ENCODE data around the gene XAB2.
"Not testable (repeated sequence)": the region's sequence is repeated elsewhere in the genome, so short reads cannot be mapped to it uniquely, and the experiment has no call there.

XAB2 gene

DNA sequence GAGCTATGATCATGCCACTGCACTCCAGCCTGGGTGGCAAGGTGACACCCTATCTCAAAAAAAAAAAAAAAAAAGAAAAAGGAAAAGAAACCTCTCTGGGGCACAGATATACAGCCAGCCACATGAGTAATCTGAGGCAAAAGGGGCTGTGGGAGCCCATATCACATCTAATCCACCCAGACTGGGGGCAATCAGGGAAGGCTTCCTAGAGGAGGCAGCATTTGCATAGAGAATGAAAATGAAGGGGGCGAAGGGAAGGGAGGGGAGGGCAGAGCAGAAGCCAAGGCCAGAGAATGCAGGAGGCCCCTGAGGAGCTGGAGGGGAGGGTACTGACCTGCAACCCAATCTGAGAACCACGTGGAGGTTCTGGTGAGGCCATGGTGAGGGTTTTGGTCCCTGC, 20.8 kb upstream of the XAB2 start:
- DNase-seq, result no peak

DNA sequence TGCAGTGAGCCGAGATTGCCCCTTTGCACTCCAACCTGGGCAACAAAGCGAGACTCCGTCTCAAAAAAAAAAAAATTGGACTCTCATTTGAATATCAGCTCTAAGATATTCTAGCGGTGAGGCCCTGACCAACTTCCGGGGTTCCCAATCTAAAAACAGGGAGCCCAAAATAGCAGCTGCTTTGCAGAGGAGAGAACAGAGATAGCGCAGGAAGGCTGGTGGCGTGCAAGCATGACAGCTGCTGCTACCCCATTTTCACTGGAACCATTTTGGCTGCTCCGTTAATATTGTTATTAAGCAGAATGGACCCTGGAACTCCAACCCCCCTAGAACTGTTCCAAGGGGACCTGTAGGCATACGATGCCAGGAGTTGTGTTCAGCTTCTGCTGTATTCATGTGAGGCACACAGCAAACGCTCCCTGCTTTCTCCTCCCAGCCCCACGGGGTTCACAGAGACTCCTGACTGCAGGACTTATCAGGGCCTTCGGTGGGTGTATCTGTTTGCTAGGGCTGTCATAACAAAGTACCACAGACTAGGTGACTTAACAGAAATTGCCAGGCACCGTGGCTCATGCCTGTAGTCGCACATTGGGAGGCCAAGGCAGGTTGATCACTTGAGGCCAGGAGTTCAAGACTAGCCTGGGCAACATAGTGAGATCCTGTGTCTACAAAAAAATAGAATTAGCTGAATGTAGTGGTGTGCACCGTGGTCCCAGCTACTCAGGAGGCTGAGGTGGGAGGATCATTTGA, 19.1 kb upstream of the XAB2 start:
- DNase-seq, result no peak

DNA sequence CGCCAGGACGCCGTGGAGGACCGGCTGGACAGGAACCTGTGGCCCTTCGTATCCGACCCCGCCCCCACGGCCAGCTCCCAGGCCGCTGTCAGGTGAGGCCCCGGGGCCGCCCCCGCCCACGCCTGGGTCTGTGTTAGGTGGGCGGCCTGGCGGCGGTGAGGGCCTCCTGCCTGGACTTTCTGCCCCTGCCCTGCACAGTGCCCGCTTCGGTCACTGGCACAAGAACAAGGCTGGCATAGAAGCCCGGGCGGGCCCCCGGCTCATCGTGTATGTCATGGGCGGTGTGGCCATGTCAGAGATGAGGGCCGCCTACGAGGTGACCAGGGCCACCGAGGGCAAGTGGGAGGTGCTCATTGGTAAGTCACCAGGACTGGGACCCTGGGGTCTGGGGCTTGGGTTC, 17.8 kb upstream of the XAB2 start:
- no peak for DNase-seq

DNA sequence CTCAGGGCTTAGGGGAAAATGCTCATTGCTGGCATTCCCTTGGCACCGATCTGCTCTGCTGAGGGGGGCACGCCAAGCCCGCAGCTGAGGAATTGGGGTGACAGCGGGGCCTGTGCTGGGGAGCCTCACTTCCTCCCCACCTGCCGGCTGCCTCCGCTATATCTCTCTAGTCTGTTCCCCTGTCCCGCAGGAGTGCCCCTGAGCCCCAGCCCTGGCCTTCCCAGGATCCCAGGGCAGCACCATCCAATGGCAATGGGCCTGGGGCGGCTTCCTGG, 17.0 kb upstream of the XAB2 start:
- DNase-seq, result no peak

DNA sequence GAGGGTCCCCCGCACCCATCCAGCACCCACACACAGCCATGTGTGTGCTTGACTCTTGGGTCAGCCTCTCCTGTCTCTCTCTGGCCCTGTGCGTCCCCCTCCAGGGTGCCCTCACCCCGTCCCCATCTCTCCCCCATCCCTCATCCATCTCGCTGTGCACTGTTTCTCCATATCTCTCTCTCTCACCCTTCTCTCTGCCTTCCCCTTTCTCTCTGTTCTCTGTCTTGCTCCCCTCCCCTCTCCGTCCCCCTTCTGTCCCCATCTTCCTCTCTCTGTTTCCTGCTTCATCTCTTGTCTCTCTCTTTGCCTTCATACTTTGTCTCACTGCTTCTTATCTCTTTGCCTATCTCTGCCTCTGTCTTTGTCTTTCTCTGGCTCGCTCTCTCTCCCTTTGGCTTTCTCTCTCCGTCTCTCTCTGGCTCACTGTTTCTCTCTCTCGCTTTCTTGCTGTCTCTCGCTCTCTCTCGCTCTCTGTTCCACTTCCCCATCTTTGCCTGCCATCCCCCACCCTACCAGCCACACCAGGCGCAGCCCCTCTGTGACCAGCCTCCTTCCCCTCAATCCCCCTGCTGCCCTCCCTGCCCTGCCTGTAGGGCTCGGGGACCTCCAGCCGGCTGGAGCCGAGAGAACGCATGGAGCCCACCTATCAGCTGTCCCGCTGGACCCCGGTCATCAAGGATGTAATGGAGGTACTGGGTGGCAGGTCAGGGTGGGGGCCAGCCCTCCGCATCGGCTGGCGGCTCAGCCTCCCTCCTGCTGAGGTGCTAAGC, 16.5 kb upstream of the XAB2 start:
- DNase-seq, result no peak

DNA sequence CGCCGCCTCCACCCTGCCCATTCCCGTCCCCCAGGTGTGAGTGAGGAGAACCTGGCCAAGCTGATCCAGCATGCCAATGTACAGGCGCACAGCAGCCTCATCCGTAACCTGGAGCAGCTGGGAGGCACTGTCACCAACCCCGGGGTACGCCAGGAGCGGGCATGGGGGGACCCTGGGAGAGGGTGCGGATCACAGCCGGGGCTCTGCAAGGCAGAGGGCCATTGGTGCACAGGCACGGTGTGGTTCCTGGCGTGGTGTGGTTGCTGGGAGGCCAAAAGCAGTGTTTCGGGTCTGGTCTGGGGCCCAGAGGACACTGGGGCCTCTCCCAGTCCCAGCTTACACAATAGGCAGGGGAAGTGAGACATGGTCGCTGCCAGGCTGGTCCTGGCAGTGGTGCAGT, 15.8 kb upstream of the XAB2 start:
- DNase-seq, result no peak

DNA sequence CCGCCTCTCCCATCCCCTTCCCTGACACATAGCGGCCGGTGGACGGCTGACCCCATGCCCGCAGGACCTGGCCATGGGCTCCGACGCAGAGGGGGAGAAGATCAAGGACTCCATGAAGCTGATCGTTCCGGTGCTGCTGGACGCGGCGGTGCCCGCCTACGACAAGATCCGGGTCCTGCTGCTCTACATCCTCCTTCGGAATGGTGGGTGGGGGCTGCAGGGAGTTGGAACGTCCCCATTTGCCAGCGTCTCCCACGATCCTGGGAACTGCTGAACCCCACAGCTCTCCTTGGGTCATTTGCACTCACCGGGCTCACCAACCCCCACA, 15.2 kb upstream of the XAB2 start:
- no peak for DNase-seq

DNA sequence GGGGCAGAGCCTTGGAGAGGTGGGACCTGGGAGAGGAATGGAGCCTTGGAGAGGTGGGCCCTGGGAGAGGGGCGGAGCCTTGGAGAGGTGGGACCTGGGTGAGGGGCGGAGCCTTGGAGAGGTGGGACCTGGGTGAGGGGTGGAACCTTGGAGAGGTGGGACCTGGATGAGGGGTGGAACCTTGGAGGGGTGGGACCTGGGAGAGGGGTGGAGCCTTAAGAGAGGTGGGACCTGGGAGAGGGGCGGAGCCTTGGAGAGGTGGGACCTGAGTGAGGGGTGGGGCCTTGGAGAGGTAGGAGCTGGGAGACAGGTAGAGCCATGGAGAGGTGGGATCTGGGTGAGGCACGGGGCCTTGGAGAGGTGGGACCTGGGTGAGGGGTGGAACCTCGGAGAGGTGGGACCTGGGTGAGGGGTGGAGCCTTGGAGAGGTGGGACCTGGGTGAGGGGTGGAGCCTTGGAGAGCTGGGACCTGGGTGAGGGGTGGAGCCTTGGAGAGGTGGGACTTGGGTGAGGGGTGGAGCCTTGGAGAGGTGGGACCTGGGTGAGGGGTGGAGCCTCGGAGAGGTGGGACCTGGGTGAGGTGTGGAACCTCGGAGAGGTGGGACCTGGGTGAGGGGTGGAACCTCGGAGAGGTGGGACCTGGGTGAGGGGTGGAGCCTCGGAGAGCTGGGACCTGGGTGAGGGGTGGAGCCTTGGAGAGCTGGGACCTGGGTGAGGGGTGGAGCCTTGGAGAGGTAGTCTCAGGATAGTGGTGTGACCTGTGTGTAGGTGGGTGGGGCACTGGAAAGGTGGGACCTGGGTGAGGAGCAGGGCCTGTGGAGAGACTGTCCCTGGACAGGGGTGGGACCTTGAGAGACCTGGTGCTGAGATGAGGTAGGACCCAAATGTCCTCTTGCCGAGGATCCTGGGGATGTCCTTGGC, 14.5 kb upstream of the XAB2 start:
- DNase-seq, result not testable (repeated sequence)

DNA sequence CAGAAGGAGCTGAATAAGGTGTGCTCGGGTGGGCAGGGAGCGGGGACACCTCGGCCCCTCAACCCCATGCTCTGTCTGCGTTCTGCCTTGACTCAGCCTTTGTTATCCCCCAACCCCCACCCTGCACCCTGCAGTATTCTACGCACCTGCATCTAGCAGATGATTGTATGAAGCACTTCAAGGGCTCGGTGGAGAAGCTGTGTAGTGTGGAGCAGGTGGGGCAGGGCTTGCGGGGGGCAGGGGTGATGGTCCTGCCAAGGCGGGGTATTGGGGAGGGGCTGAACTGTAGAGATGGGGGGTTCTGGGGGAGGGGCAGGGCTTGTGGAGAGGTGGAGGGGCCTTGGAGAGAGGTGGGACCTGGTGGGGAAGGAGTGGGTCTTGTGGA, 13.7 kb upstream of the XAB2 start:
- DNase-seq, result no peak

DNA sequence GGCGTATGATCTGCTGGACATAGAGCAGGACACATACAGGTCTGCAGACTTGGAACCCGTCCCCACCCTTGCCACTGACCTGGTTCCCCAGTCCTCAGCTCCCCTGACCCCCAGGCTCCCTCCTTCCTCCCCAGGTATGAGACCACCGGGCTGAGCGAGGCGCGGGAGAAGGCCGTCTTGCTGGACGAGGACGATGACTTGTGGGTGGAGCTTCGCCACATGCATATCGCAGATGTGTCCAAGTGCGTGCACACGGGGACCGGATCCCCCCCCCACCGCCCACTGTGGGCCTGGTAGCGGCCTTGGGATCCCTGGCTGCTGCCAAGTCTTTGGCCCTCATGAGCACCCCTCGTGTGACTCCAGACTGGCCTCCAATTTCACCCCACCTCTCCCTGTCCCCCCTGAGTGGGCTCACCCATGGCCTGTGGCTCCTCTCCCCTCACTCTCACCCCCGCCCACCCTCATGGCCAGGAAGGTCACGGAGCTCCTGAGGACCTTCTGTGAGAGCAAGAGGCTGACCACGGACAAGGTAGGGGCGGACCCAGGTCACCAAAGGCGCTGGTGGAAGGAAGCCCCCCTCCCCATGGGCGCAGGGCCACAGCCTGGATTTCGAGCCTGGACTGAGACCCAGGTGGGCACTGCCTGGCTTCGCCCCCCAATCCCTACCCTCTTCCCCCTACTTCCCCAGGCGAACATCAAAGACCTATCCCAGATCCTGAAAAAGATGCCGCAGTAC, 13.1 kb upstream of the XAB2 start:
- no peak for DNase-seq

DNA sequence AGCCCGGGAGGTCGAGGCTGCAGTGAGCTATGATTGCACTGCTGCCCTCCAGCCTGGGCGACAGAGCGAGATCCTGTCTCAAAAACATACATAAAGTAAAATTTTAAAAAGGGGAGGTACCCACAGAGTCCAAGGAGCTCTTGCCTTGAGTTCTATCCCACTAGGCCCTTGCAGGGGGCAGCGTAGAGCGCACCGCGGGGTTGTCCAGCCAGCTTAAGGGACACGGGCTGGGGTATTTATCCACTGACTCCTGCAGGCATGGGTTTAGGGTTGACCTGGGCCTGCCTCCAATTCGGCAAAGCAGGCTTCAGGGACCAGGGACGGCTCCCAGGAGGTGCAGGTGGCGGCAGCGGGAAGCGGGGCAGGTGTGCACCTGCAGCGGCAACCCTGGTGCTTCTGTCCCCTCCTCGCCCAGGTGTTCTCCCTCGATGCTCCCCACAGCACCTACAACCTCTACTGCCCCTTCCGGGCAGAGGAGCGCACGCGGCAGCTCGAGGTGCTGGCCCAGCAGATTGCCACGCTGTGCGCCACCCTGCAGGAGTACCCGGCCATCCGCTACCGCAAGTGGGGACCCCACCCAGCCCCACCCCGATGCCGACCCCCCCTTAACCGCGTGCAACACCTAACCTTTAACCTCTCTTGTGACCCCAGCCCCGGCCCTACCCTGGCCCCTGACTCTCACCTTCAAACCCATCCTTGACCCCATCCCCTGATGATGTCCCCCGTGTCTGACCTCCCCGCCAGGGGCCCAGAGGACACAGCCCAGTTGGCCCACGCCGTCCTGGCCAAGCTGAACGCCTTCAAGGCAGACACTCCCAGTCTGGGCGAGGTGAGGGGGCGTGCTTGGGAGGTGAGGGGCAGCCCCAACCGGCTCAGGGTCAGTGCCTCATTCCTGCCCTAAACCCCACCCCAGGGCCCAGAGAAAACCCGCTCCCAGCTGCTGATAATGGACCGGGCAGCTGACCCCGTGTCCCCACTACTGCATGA, 12.2 kb upstream of the XAB2 start:
- no peak for DNase-seq

DNA sequence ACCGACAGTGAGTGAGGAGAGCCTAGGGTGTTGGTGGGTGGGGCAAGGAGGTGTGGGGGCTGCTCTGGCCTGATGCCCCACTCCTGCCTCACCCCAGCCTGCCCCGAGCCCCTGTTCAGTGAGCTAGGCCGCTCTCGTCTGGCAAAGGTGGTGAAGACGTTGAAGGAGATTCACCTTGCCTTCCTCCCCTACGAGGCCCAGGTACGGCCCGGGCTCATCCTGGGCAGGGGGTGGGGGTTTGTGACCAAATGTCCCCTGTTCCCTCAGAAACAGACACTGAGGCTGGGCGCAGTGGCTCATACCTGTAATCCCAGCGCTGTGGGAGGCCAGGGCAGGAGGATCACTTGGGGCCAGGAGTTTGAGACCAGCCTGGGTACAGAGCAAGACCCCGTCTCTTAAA, 11.5 kb upstream of the XAB2 start:
- DNase-seq, result no peak

DNA sequence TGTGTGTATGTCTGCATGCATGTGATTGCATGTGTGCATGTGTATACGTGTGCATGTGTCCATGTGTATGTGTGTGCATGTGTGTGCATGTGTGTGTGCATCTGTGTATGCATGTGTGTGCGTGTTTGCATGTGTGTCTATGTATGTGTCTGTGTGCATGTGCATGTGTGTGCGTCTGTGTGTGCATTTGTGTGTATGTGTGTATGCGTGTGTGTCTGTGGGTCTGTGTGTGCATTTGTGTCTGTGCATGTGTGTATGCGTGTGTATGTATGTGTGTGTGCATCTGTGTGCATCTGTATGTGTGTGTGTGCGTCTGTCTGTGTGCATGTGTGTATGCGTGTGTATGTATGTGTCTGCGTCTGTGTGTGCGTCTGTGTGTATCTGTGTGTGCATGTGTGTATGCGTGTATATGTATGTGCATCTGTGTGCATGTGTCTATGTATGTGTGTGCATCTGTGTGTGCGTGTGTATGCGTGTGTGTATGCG, 10.6 kb upstream of the XAB2 start:
- no peak for DNase-seq

DNA sequence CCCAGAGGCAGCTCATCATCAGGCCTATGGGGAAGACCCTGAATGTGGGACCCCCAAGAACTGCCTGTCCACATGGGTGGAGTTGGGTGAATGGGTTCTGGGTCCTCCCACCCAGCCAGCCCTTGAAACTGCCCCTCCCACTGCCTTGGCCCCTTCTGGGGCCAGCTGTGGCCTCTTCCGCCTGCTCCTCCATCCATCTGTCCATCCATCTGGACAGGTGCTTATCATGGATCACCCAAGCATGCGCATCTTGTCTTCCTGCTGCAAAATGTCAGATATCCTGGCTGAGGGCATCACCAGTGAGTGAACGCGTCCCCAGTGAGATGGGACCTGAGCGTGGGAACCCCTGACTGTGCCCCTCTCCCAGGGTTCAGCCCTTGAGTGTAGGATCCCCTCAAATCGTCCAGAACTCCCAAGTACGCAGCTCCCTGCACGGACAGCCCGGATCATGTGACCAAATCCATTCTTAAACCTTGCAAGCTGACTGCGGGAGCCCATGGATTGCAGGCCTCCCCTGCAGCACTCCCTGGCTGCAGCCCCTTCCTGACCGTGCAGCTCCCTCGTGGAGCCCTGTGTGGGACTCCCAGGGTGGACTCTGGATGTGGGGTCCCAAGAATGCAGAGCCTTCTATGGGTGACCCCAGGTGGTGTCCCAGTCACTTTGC, 9.6 kb upstream of the XAB2 start:
- DNase-seq, result no peak

DNA sequence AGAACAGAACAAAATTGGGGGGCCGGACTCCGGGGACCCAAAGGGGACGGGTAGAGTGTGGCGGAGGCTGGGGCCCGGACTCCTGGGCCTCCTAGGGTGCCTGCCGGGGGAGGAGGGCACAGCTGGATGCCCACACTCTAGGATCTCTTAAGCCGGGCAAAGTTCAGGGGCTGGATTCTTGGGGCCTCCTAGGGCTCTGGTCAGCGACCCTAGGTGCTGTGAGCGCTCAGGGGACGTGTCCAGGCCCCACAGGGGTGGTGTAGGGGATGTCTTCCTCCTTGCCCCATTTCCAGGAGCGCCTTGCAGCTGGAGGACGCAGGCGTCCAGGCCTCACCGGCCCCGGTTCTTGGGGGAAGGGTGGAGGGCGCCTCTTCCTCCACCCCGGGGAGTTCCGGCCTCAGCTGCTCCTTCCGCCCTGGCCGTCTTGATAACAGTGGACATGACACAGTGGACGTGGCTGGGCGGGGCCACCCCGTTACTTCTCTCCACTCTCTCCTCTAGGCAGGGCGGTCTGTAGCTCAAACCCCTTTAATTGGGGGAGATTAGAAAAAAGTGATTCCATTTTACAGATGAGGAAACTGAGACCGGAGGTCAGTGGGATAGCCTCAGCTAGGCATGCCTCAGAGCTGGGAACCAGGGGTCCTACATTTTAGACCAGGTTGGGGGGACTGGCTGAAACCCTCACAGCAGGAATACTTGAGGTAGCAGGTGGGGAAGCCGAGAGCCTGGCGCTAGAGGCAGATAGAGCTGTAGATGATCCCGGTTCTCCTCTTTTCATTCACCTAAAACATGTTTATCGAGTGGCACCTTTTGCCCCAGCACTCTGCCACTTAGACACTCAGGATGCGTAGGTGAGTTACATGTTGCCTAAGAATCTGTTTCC, 8.3 kb upstream of the XAB2 start:
- peak in 2 of 56 donors; percentile 22 to 25 for DNase-seq

DNA sequence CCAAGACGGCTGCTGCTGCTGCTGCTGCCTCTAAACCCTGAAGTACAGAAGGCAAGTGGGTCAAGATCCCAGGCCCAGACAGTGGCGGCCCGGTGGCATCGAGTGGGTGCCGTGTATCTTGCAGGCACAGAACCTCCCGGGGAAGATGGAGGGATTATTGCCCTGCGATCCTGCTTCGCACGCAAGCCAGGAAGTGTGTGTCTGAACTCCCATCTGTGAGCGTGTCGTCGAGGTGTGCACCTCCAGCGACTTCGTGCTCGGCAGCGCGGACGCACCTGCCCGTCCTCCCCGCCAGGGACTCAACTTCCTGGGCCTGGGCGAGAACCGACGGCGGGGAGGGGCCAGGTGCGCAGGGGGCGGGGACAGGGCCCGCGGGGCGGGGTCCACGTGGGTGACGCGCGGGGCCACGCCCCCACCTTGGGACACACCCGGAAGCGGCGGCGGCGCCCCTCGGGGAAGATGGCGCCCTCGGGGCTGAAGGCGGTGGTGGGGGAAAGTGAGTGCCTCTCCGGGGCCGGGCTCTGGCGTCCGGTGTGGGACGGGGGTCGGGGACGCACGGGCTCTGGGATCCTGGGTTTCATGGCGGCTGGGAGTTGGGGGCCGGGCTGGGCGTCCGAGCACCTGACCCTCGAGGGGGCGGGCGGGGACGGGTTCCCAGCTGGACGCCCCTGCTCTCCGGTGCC, 7.5 kb upstream of the XAB2 start, which contains the start of gene STXBP2:
TSS of gene STXBP2 (plus strand) at position 420 of the 683 bp plus-strand sequence. CDS start at position 460, 40 bp downstream.
- peak in 5 of 56 donors; percentile 4 to 32 (median 17) for DNase-seq

DNA sequence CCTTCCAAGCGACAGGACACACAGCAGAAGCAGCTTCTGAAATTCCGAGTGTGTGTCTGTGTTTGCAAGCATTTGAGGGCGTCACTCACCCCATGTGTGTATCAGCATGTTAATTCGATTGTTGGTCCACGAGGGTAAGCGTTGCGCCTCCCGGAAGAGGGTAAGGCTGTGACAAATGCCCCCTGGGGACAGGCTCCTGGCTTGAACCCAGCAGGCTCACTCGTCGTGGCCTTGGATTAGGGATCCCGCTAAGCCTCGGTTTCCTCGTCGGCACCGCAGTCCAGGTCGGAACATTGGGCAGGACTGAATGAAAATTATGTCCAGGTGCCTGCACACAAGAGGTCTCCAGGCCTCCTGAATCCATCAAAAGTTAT, 7.0 kb upstream of the XAB2 start:
- DNase-seq, result no peak

DNA sequence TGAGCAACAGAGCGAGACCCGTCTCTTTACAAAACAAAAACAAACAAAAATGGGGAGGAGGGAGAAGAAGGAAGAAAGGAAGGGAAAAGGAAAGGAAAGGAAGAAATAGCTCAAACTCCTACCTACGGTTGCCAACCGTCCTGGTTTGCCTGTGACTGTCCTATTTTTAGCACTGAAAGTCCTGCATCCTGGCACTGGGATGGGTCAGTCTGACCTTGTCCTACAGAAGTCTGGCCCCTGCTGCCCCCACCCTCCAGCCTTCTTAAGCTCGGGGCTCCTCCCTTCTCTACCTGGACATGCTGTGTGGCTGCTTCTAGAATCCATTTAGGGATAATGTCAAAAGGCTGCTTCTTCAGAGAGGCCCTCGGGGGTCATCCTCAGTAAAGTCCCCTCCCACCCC, 6.3 kb upstream of the XAB2 start:
- DNase-seq, result no peak

All from nucleus accumbens (tissue), 56 donors.